ENCODE results near the gene RPS6KB2.
A peak's percentile ranks its signal among the peaks of the same experiment; 100 is the strongest.

The RPS6KB2 gene

GRCh38 chr11:67441731-67442351 is 13.5 kb downstream of the RPS6KB2 start:
- H3K4me1 ChIP-seq (ENCODE audit: control insufficient read depth in 5 of 5, insufficient read depth in 5 of 5, low read length in 5 of 5), result peaks cover 2 to 40% (median 32%) of the 10 kb centered on the region in 5 donors
- peak overlapping the region in 1 of 5 donors; percentile 81 for H3K4me3 ChIP-seq (ENCODE audit: low read depth in 1 of 5, low read length in 5 of 5)
- no peak overlapping the region for H3K27ac ChIP-seq (ENCODE audit: low read depth, low read length)
- no peaks in the 10 kb centered on the region for H3K27me3 ChIP-seq (ENCODE audit: control insufficient read depth in 5 of 5, insufficient read depth in 4 of 5, low read length in 5 of 5)
- H3K36me3 ChIP-seq (ENCODE audit: control insufficient read depth in 5 of 5, insufficient read depth in 5 of 5, low read length in 5 of 5), result peaks cover 0 to 47% (median 42%) of the 10 kb centered on the region in 5 donors
- no peaks in the 10 kb centered on the region for H3K9me3 ChIP-seq (ENCODE audit: control insufficient read depth in 5 of 5, low read length in 5 of 5)
- peak overlapping the region in 2 of 5 donors; percentile 4 to 91 for H3K9ac ChIP-seq (ENCODE audit: low read length in 5 of 5)

- Histone ChIP-seq H3K27me3 (ENCODE audit: control insufficient read depth in 5 of 5, insufficient read depth in 4 of 5, low read length in 5 of 5) (no peaks in the 10 kb centered on the region), H3K36me3 (ENCODE audit: control insufficient read depth in 5 of 5, insufficient read depth in 5 of 5, low read length in 5 of 5) (peaks cover 0 to 41% (median 38%) of the 10 kb centered on the region in 5 donors), H3K4me3 (ENCODE audit: low read depth in 1 of 5, low read length in 5 of 5) (peak overlapping the region; percentile 60 to 81 (median 75)), H3K9me3 (ENCODE audit: control insufficient read depth in 5 of 5, low read length in 5 of 5) (no peaks in the 10 kb centered on the region), H3K4me1 (ENCODE audit: control insufficient read depth in 5 of 5, insufficient read depth in 5 of 5, low read length in 5 of 5) (peaks cover 2 to 40% (median 31%) of the 10 kb centered on the region in 5 donors), H3K27ac (ENCODE audit: low read depth, low read length) (peak overlapping the region; percentile 75), H3K9ac (ENCODE audit: low read length in 5 of 5) (peak overlapping the region; percentile 69 to 91 (median 85))
Measured at GRCh38 chr11:67442504-67443404, 14.5 kb downstream of the RPS6KB2 start.

- Histone ChIP-seq H3K27ac (ENCODE audit: low read depth, low read length) (no peak overlapping the region), H3K36me3 (ENCODE audit: control insufficient read depth in 5 of 5, insufficient read depth in 5 of 5, low read length in 5 of 5) (peaks cover 0 to 18% (median 17%) of the 10 kb centered on the region in 5 donors)
Measured at GRCh38 chr11:67445515-67445914, 17.2 kb downstream of the RPS6KB2 start.

GRCh38 chr11:67448220-67448609 is 19.9 kb downstream of the RPS6KB2 start:
- H3K27ac ChIP-seq (ENCODE audit: low read depth, low read length), result no peak overlapping the region
- no peaks in the 10 kb centered on the region for H3K9me3 ChIP-seq (ENCODE audit: control insufficient read depth in 5 of 5, low read length in 5 of 5)
- H3K36me3 ChIP-seq (ENCODE audit: control insufficient read depth in 5 of 5, insufficient read depth in 5 of 5, low read length in 5 of 5), result no peaks in the 10 kb centered on the region
- no peak overlapping the region for H3K9ac ChIP-seq (ENCODE audit: low read length in 5 of 5)
- peaks cover 0 to 41% (median 14%) of the 10 kb centered on the region in 5 donors for H3K4me1 ChIP-seq (ENCODE audit: control insufficient read depth in 5 of 5, insufficient read depth in 5 of 5, low read length in 5 of 5)
- H3K4me3 ChIP-seq (ENCODE audit: low read depth in 1 of 5, low read length in 5 of 5), result no peak overlapping the region
- no peaks in the 10 kb centered on the region for H3K27me3 ChIP-seq (ENCODE audit: control insufficient read depth in 5 of 5, insufficient read depth in 4 of 5, low read length in 5 of 5)

More at GRCh38 chr11:67445515-67445914, 17.2 kb downstream of the RPS6KB2 start:
- Histone ChIP-seq H3K9ac (ENCODE audit: low read length in 5 of 5) (no peak overlapping the region), H3K27me3 (ENCODE audit: control insufficient read depth in 5 of 5, insufficient read depth in 4 of 5, low read length in 5 of 5) (no peaks in the 10 kb centered on the region), H3K9me3 (ENCODE audit: control insufficient read depth in 5 of 5, low read length in 5 of 5) (no peaks in the 10 kb centered on the region), H3K4me3 (ENCODE audit: low read depth in 1 of 5, low read length in 5 of 5) (no peak overlapping the region), H3K4me1 (ENCODE audit: control insufficient read depth in 5 of 5, insufficient read depth in 5 of 5, low read length in 5 of 5) (peaks cover 2 to 36% (median 20%) of the 10 kb centered on the region in 5 donors)

- no peaks in the 10 kb centered on the region for H3K9me3 ChIP-seq (ENCODE audit: control insufficient read depth in 5 of 5, low read length in 5 of 5)
- no peak overlapping the region for H3K9ac ChIP-seq (ENCODE audit: low read length in 5 of 5)
- no peaks in the 10 kb centered on the region for H3K36me3 ChIP-seq (ENCODE audit: control insufficient read depth in 5 of 5, insufficient read depth in 5 of 5, low read length in 5 of 5)
- peaks cover 0 to 37% (median 12%) of the 10 kb centered on the region in 5 donors for H3K4me1 ChIP-seq (ENCODE audit: control insufficient read depth in 5 of 5, insufficient read depth in 5 of 5, low read length in 5 of 5)
- no peak overlapping the region for H3K4me3 ChIP-seq (ENCODE audit: low read depth in 1 of 5, low read length in 5 of 5)
- no peaks in the 10 kb centered on the region for H3K27me3 ChIP-seq (ENCODE audit: control insufficient read depth in 5 of 5, insufficient read depth in 4 of 5, low read length in 5 of 5)
- H3K27ac ChIP-seq (ENCODE audit: low read depth, low read length), result no peak overlapping the region
Measured at GRCh38 chr11:67449116-67449844, 21.0 kb downstream of the RPS6KB2 start.

- H3K9ac ChIP-seq (ENCODE audit: low read length in 5 of 5), result no peak overlapping the region
Measured at GRCh38 chr11:67450796-67451657, 22.7 kb downstream of the RPS6KB2 start.

GRCh38 chr11:67451658-67451976 is 23.3 kb downstream of the RPS6KB2 start:
- Histone ChIP-seq H3K4me1 (ENCODE audit: control insufficient read depth in 5 of 5, insufficient read depth in 5 of 5, low read length in 5 of 5) (peaks cover 0 to 35% (median 12%) of the 10 kb centered on the region in 5 donors), H3K9me3 (ENCODE audit: control insufficient read depth in 5 of 5, low read length in 5 of 5) (no peaks in the 10 kb centered on the region), H3K27ac (ENCODE audit: low read depth, low read length) (no peak overlapping the region), H3K4me3 (ENCODE audit: low read depth in 1 of 5, low read length in 5 of 5) (no peak overlapping the region), H3K27me3 (ENCODE audit: control insufficient read depth in 5 of 5, insufficient read depth in 4 of 5, low read length in 5 of 5) (peaks cover 0 to 5% (median 0%) of the 10 kb centered on the region in 5 donors), H3K9ac (ENCODE audit: low read length in 5 of 5) (no peak overlapping the region), H3K36me3 (ENCODE audit: control insufficient read depth in 5 of 5, insufficient read depth in 5 of 5, low read length in 5 of 5) (no peaks in the 10 kb centered on the region)

More at GRCh38 chr11:67450796-67451657, 22.7 kb downstream of the RPS6KB2 start:
- no peak overlapping the region for H3K4me3 ChIP-seq (ENCODE audit: low read depth in 1 of 5, low read length in 5 of 5)
- peaks cover 0 to 35% (median 12%) of the 10 kb centered on the region in 5 donors for H3K4me1 ChIP-seq (ENCODE audit: control insufficient read depth in 5 of 5, insufficient read depth in 5 of 5, low read length in 5 of 5)
- H3K27me3 ChIP-seq (ENCODE audit: control insufficient read depth in 5 of 5, insufficient read depth in 4 of 5, low read length in 5 of 5), result peaks cover 0 to 3% (median 0%) of the 10 kb centered on the region in 5 donors
- H3K9me3 ChIP-seq (ENCODE audit: control insufficient read depth in 5 of 5, low read length in 5 of 5), result no peaks in the 10 kb centered on the region
- no peak overlapping the region for H3K27ac ChIP-seq (ENCODE audit: low read depth, low read length)
- H3K36me3 ChIP-seq (ENCODE audit: control insufficient read depth in 5 of 5, insufficient read depth in 5 of 5, low read length in 5 of 5), result no peaks in the 10 kb centered on the region

- Histone ChIP-seq H3K36me3 (ENCODE audit: control insufficient read depth in 5 of 5, insufficient read depth in 5 of 5, low read length in 5 of 5) (no peaks in the 10 kb centered on the region), H3K4me1 (ENCODE audit: control insufficient read depth in 5 of 5, insufficient read depth in 5 of 5, low read length in 5 of 5) (peaks cover 0 to 35% (median 12%) of the 10 kb centered on the region in 5 donors), H3K27ac (ENCODE audit: low read depth, low read length) (no peak within 1 kb of the TSS), H3K9ac (ENCODE audit: low read length in 5 of 5) (peak within 1 kb of the TSS in 3 of 5 donors; percentile 12 to 42 (median 20)), H3K4me3 (ENCODE audit: low read depth in 1 of 5, low read length in 5 of 5) (peak within 1 kb of the TSS in 4 of 5 donors; percentile 11 to 48 (median 31)), H3K27me3 (ENCODE audit: control insufficient read depth in 5 of 5, insufficient read depth in 4 of 5, low read length in 5 of 5) (peaks cover 0 to 5% (median 0%) of the 10 kb centered on the region in 5 donors), H3K9me3 (ENCODE audit: control insufficient read depth in 5 of 5, low read length in 5 of 5) (no peaks in the 10 kb centered on the region)
Measured at GRCh38 chr11:67452141-67452952, 24.1 kb downstream of the RPS6KB2 start, which contains the start of gene GPR152. Gene GPR152 (minus strand): TSS chr11:67452729. CDS start chr11:67452724, 5 bp downstream.

All from subcutaneous abdominal adipose tissue (tissue), 5 donors.